Measurements from ENCODE around the gene TP53INP2.
"Not testable (repeated sequence)": the region's sequence is repeated elsewhere in the genome, so short reads cannot be mapped to it uniquely, and the experiment has no call there.

The TP53INP2 gene

GRCh38 chr20:34720266-34720665 lies 16.1 kb downstream of the TP53INP2 start:
- ATAC-seq (replicated peaks) (no peak), DNase-seq (no peak)
- no peaks in the 10 kb centered on the region for H3K9me3 Mint-ChIP-seq
- no peak overlapping the region for H3K4me3 Mint-ChIP-seq
- H3K36me3 Mint-ChIP-seq (ENCODE audit: insufficient read depth): peaks cover 43% of the 10 kb centered on the region
- H3K27ac Mint-ChIP-seq: peak overlapping the region; percentile 20 to 68
- peaks cover 0 to 4% of the 10 kb centered on the region in 2 donors for H3K4me1 Mint-ChIP-seq (ENCODE audit: low read depth in 2 of 2)
- no peaks in the 10 kb centered on the region for H3K27me3 Mint-ChIP-seq

DNA sequence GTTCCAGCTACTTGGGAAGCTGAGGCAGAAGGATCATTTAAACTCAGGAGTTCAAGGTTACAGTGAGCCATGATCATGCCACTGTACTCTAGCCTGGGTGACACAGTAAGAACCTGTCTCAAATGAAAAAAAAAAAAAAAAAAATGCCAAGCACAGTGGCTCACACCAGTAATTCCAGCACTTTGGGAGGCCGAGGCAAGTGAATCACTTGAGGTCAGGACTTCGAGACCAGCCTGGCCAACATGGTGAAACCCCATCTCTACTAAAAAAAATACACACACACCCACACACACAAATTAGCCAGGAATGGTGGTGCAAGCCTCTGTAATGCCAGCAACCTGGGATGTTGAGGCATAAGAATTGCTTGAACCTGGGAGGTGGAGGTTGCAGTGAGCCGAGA lies 18.4 kb downstream of the TP53INP2 start:
- H3K4me3 Mint-ChIP-seq; H3K27me3 Mint-ChIP-seq; H3K4me1 Mint-ChIP-seq (ENCODE audit: low read depth in 2 of 2); H3K9me3 Mint-ChIP-seq; DNase-seq; ATAC-seq (replicated peaks): not testable (repeated sequence)
- H3K36me3 Mint-ChIP-seq (ENCODE audit: insufficient read depth): peaks cover 39% of the 10 kb centered on the region
- H3K27ac Mint-ChIP-seq: peak overlapping the region in 1 of 2 donors; percentile 44

DNA sequence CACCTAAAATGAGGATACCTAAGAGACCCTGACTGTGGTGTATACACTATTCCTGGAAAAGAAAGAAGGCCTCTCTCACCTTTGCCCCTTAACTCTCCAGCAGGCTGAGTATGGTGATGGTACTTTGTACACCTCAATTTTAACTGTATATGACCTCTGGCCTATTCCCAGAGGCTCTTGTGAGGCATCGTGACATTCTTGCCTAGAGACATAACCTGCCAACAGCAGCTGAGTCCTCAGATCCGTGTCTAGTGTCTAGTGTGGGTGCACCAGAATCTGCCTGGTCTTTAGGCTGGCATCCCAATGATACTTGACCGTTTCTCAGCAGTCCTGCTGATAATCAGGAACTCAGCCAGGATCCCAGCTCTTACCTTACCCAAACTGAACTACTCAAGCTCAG lies 20.0 kb downstream of the TP53INP2 start:
- no peak for DNase-seq
- Mint-ChIP-seq H3K27me3 (no peaks in the 10 kb centered on the region), H3K27ac (no peak overlapping the region), H3K4me3 (no peak overlapping the region), H3K4me1 (ENCODE audit: low read depth in 2 of 2) (peaks cover 0 to 4% of the 10 kb centered on the region in 2 donors), H3K9me3 (no peaks in the 10 kb centered on the region), H3K36me3 (ENCODE audit: insufficient read depth) (peaks cover 40% of the 10 kb centered on the region)
- ATAC-seq (replicated peaks): no peak

DNA sequence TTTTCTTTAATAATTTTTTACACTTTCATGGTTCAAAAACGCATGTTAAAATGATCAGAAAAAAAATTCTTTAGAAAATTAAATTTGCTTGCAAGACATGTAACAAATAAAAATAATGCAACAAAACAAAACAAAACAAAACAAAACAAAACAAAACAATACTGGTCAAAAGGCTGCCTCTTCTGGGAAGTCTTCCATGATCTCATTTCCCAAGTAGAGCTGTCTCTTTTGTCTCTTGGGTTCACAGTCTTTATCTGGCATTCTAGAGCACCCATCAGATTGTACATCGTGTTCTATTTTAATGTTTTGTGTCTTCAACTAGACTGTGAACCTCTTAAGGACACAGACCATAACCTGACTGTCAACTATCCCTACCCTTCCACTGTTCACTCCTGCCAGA lies 25.3 kb downstream of the TP53INP2 start:
- H3K4me1 Mint-ChIP-seq (ENCODE audit: low read depth in 2 of 2): no peaks in the 10 kb centered on the region
- ATAC-seq (replicated peaks) (no peak), DNase-seq (no peak)
- no peak overlapping the region for H3K27ac Mint-ChIP-seq
- no peak overlapping the region for H3K4me3 Mint-ChIP-seq
- no peaks in the 10 kb centered on the region for H3K9me3 Mint-ChIP-seq
- peaks cover 41% of the 10 kb centered on the region for H3K36me3 Mint-ChIP-seq (ENCODE audit: insufficient read depth)
- no peaks in the 10 kb centered on the region for H3K27me3 Mint-ChIP-seq

DNA sequence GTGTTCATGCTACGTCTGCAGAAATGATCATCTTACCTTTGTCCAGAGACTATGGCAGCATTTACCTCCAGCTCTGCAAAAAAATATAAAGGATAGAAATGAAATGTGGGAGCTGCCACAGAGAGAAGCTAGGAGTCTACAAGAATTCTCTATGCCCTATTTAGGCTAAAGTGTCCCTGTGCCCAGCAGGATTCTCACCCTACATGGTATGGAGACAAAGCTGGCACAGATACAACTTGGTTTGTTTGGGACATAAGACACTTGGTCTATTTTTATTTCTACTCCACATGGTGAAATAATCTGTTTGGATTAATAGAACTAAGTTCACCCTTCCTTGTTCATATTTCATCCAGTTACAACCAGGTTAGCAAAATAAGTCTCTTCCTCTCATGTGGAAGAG lies 28.4 kb downstream of the TP53INP2 start:
- Mint-ChIP-seq H3K27me3 (no peaks in the 10 kb centered on the region), H3K4me3 (no peak overlapping the region), H3K4me1 (ENCODE audit: low read depth in 2 of 2) (no peaks in the 10 kb centered on the region), H3K27ac (no peak overlapping the region), H3K36me3 (ENCODE audit: insufficient read depth) (peaks cover 31% of the 10 kb centered on the region), H3K9me3 (no peaks in the 10 kb centered on the region)
- ATAC-seq (replicated peaks) (no peak), DNase-seq (no peak)

DNA sequence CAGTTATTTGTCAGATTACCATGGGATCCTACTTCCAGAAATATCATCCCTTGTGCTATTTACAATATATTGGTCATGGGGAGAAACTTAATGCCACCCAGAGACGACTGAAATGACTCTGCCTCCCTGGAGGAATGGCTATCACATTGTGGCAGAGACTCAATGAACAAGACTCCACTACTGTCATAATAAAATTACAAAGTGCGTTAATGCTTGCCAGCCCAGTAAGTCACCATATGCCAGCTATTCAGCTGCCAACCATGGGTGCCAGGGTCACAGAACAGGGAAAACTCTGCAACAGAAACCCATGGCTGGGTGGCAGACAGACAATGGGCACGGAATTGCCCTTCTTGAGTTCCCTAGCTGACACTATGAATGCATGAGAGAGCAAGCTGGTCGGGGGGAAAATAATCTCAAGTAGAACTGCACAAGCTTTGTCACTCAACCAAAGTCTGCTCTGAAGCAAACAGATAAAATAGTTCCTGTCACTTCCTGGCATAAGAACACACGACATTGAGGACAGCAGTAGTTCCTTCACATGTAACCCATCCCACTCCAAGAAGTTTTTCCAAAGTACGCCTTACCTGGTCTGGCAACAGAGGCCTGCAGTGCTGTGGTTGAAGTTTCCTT lies 32.1 kb downstream of the TP53INP2 start:
- no peak overlapping the region for H3K27ac Mint-ChIP-seq
- peaks cover 18% of the 10 kb centered on the region for H3K36me3 Mint-ChIP-seq (ENCODE audit: insufficient read depth)
- DNase-seq: no peak
- no peak overlapping the region for H3K4me3 Mint-ChIP-seq
- H3K27me3 Mint-ChIP-seq: no peaks in the 10 kb centered on the region
- H3K4me1 Mint-ChIP-seq (ENCODE audit: low read depth in 2 of 2): no peaks in the 10 kb centered on the region
- no peaks in the 10 kb centered on the region for H3K9me3 Mint-ChIP-seq
- no peak for ATAC-seq (replicated peaks)

DNA sequence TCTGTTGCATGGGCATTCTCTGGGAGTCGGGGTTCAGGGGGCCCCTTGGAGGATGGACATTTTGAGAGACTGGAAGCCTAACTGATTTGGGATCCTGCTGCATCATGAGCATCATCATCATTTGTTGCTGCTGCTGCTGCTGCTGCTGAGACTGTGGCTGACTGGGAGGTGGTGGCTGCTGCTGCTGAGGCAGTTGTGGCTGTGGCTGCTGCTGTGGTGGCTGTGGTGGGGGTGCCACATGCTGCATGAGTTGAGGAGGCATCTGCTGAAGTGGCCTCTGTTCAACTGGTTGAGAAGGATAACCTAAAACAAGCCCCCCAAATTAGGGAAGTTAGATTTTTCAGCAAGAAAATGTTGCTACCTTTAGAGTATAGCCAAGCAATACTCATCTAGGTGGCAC lies 38.9 kb downstream of the TP53INP2 start:
- H3K36me3 Mint-ChIP-seq (ENCODE audit: insufficient read depth): peaks cover 50% of the 10 kb centered on the region
- DNase-seq (no peak), ATAC-seq (replicated peaks) (no peak)
- no peaks in the 10 kb centered on the region for H3K9me3 Mint-ChIP-seq
- H3K4me1 Mint-ChIP-seq (ENCODE audit: low read depth in 2 of 2): peaks cover 0 to 5% of the 10 kb centered on the region in 2 donors
- H3K27ac Mint-ChIP-seq: peak overlapping the region in 1 of 2 donors; percentile 30
- no peak overlapping the region for H3K4me3 Mint-ChIP-seq
- H3K27me3 Mint-ChIP-seq: no peaks in the 10 kb centered on the region

GRCh38 chr20:34744340-34744739 lies 40.2 kb downstream of the TP53INP2 start:
- Mint-ChIP-seq H3K27me3 (no peaks in the 10 kb centered on the region), H3K27ac (no peak overlapping the region), H3K36me3 (ENCODE audit: insufficient read depth) (peaks cover 52% of the 10 kb centered on the region), H3K4me3 (no peak overlapping the region), H3K4me1 (ENCODE audit: low read depth in 2 of 2) (peaks cover 0 to 5% of the 10 kb centered on the region in 2 donors), H3K9me3 (no peaks in the 10 kb centered on the region)
- no peak for ATAC-seq (replicated peaks)
- no peak for DNase-seq

- Mint-ChIP-seq H3K4me3 (no peak overlapping the region), H3K4me1 (ENCODE audit: low read depth in 2 of 2) (peaks cover 0 to 5% of the 10 kb centered on the region in 2 donors), H3K9me3 (no peaks in the 10 kb centered on the region), H3K27me3 (no peaks in the 10 kb centered on the region), H3K27ac (no peak overlapping the region), H3K36me3 (ENCODE audit: insufficient read depth) (peaks cover 57% of the 10 kb centered on the region)
- DNase-seq: no peak
- ATAC-seq (replicated peaks): no peak
These were observed 40.7 kb downstream of the TP53INP2 start for GRCh38 chr20:34744847-34745246.

DNA sequence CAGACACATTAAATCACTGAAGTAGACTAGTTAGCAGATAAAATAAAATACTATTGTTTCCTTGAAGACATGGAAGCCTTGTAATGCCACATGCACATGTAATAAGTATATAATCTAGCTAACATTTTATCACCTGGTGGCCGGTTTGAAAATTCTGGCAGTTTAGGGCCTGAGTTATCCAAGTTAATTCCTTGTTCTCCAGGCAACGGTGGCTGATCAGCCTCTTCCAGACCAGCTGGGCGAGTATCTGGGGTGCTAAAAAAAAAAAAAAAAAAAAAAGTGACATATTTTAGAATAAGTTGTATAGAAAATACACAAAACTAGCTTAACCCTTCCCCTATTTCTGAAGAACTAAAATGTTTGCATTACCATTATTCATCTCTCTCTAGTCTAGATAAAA lies 42.5 kb downstream of the TP53INP2 start:
- Mint-ChIP-seq H3K27me3 (no peaks in the 10 kb centered on the region), H3K36me3 (ENCODE audit: insufficient read depth) (peaks cover 70% of the 10 kb centered on the region), H3K4me3 (no peak overlapping the region), H3K27ac (no peak overlapping the region), H3K4me1 (ENCODE audit: low read depth in 2 of 2) (peaks cover 0 to 5% of the 10 kb centered on the region in 2 donors), H3K9me3 (no peaks in the 10 kb centered on the region)
- ATAC-seq (replicated peaks): no peak
- no peak for DNase-seq

DNA sequence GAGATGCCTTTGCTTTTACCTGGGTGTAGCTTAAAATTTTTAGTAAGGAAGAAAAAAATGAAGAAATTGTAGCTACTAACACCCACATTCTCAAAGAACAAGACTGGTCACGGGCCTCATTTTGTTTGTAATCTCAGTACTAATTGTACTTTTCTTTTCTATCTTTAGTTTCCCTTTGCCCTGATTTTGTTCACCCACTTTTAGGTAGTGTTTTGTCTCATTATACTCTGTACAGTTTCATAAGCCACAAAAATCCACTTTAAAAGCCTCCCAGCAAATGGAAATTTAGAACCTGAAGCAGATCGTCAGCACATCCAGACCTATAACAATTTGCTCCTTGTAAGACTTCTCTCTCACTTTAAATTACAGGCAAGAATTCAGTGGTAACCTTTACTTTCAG lies 43.3 kb downstream of the TP53INP2 start:
- Mint-ChIP-seq H3K4me1 (ENCODE audit: low read depth in 2 of 2) (peaks cover 0 to 5% of the 10 kb centered on the region in 2 donors), H3K27ac (peak overlapping the region in 1 of 2 donors; percentile 35), H3K36me3 (ENCODE audit: insufficient read depth) (peaks cover 75% of the 10 kb centered on the region), H3K27me3 (no peaks in the 10 kb centered on the region), H3K9me3 (no peaks in the 10 kb centered on the region), H3K4me3 (no peak overlapping the region)
- no peak for ATAC-seq (replicated peaks)
- no peak for DNase-seq

- no peak overlapping the region for H3K4me3 Mint-ChIP-seq
- no peaks in the 10 kb centered on the region for H3K4me1 Mint-ChIP-seq (ENCODE audit: low read depth in 2 of 2)
- no peak for ATAC-seq (replicated peaks)
- no peaks in the 10 kb centered on the region for H3K9me3 Mint-ChIP-seq
- H3K27me3 Mint-ChIP-seq: no peaks in the 10 kb centered on the region
- H3K36me3 Mint-ChIP-seq (ENCODE audit: insufficient read depth): peaks cover 70% of the 10 kb centered on the region
- DNase-seq: no peak
- peak overlapping the region in 1 of 2 donors; percentile 65 for H3K27ac Mint-ChIP-seq
These were observed 44.6 kb downstream of the TP53INP2 start for GRCh38 chr20:34748709-34749108.

GRCh38 chr20:34750484-34750883 lies 46.3 kb downstream of the TP53INP2 start:
- no peak for DNase-seq
- ATAC-seq (replicated peaks): no peak
- Mint-ChIP-seq H3K9me3 (no peaks in the 10 kb centered on the region), H3K4me3 (no peak overlapping the region), H3K27ac (no peak overlapping the region), H3K36me3 (ENCODE audit: insufficient read depth) (peaks cover 72% of the 10 kb centered on the region), H3K4me1 (ENCODE audit: low read depth in 2 of 2) (no peaks in the 10 kb centered on the region), H3K27me3 (no peaks in the 10 kb centered on the region)

DNA sequence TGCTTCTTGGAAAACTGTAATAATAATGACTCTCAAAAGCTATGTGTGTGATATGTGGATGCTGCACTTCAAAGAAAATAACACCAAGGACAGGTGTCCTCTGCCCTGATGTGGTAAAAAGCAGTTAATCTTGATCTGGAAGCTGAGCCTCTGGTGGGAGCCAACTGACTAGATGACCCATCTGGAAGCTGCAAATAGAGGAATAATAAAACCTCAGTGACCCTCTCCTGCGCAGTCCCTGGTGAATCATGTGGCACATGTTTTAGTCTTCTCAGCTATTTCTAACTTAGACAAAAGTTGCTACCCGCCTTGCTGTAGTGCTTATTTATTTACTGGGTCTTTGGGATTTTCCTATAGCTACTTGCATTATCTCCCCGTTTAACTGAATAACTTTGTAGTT lies 47.3 kb downstream of the TP53INP2 start:
- Mint-ChIP-seq H3K27me3 (no peaks in the 10 kb centered on the region), H3K9me3 (no peaks in the 10 kb centered on the region), H3K4me3 (no peak overlapping the region), H3K36me3 (ENCODE audit: insufficient read depth) (peaks cover 63% of the 10 kb centered on the region), H3K4me1 (ENCODE audit: low read depth in 2 of 2) (no peaks in the 10 kb centered on the region), H3K27ac (peak overlapping the region in 1 of 2 donors; percentile 9)
- ATAC-seq (replicated peaks) (no peak), DNase-seq (no peak)
